Lower leg skin (tissue), 4 donors: ENCODE measurements around the gene VIM. TPM values are rescaled to one million over a fixed set of nuclear protein-coding genes. Genes with fewer than 3 reads are reported as not detected.
"Not testable (repeated sequence)": the region's sequence is repeated elsewhere in the genome, so short reads cannot be mapped to it uniquely, and the experiment has no call there.

Source experiments
- DNase-seq, 2 donors: peaks; one replicate each; pipeline ENCODE4 v3.0.0-alpha.2; 2019; ENCODE audit warnings: low spot score in 2 of 2
- H3K4me3 ChIP-seq: fragments of 200-600 bp; sonication (generic); 2 replicates; pipeline ENCODE4 v1.5.1; 2017; ENCODE audit warnings: mild to moderate bottlenecking, low read depth; ENCODE audit not compliant: poor library complexity, severe bottlenecking
- CTCF ChIP-seq, 3 donors: fragments of 450-650 bp; IDR thresholded peaks; one replicate each; pipeline ENCODE4 v1.5.1; 2016; ENCODE audit warnings: antibody characterized with exemption in 3 of 3, mild to moderate bottlenecking in 3 of 3, moderate library complexity in 2 of 3
- POLR2A ChIP-seq, 2 donors: fragments of 450-650 bp; IDR thresholded peaks; one replicate each; pipeline ENCODE4 v1.6.1; 2016 to 2017; ENCODE audit warnings: antibody characterized with exemption in 2 of 2, mild to moderate bottlenecking in 1 of 2, moderate library complexity in 1 of 2
- WGBS, 2 donors: methylation state at CpG; one replicate each; pipeline ENCODE4 v1.1.5; 2018; 5-methylcytosine and 5-hydroxymethylcytosine counted together
- intact Hi-C: fragments of 100-400 bp; cut with DNase I; formaldehyde crosslinking; loops from one replicate; pipeline ENCODE4 v1.15.0; 2023; ENCODE audit warnings: low total_unique reads
- total RNA-seq, 4 donors: library from RNA; depleted of rRNA; stranded (reverse); fragments of >200 nt; gene quantifications; one replicate each; pipeline ENCODE4 v1.1.0, GENCODE V29; 2016

The VIM gene
- total RNA-seq, 4 donors from 2014 or later, result 891 to 2,288 (median 1,243) TPM

GRCh38 chr10:17265468-17265867 lies 37.4 kb downstream of the VIM start:
- WGBS, 2 donors, result 45 to 64% methylated on average over 2 of the region's 2 CpGs
- intact Hi-C loops, result no loop called here
- H3K4me3 ChIP-seq, result no peak overlapping the region
- DNase-seq, result no peak
- TF ChIP-seq CTCF (IDR thresholded peaks at IDR 0.05) (no peak), POLR2A (IDR thresholded peaks at IDR 0.05) (no peak)

GRCh38 chr10:17266549-17266948 lies 38.5 kb downstream of the VIM start:
- intact Hi-C loops, DNase-seq, H3K4me3 ChIP-seq: not testable (repeated sequence)
- WGBS, 2 donors, result 92 to 95% methylated on average over 6 of the region's 6 CpGs

GRCh38 chr10:17272648-17273047 lies 44.6 kb downstream of the VIM start:
- 93 to 96% methylated on average over 12 of the region's 12 CpGs for WGBS, 2 donors
- intact Hi-C loops, result no loop called here
- no peak for TF ChIP-seq CTCF (IDR thresholded peaks at IDR 0.05)
- TF ChIP-seq POLR2A (IDR thresholded peaks at IDR 0.05), result no peak
- no peak overlapping the region for H3K4me3 ChIP-seq
- DNase-seq, result no peak

GRCh38 chr10:17273403-17273802 lies 45.4 kb downstream of the VIM start:
- DNase-seq, result no peak
- H3K4me3 ChIP-seq, result no peak overlapping the region
- no peak for TF ChIP-seq POLR2A (IDR thresholded peaks at IDR 0.05)
- TF ChIP-seq CTCF (IDR thresholded peaks at IDR 0.05), result no peak
- intact Hi-C loops, result no loop called here
- WGBS, 2 donors, result 50 to 58% methylated on average over 2 of the region's 2 CpGs

- no peak for DNase-seq
- no peak overlapping the region for H3K4me3 ChIP-seq
- WGBS, 2 donors, result 87 to 88% methylated on average over 9 of the region's 9 CpGs
- intact Hi-C loops, result no loop called here
- TF ChIP-seq POLR2A (IDR thresholded peaks at IDR 0.05) (no peak), CTCF (IDR thresholded peaks at IDR 0.05) (no peak)
These were observed 48.8 kb downstream of the VIM start for GRCh38 chr10:17276756-17277424.

GRCh38 chr10:17278607-17279240 lies 50.7 kb downstream of the VIM start:
- intact Hi-C loops, result no loop called here
- WGBS, 2 donors, result 37 to 42% methylated on average over 4 of the region's 4 CpGs
- TF ChIP-seq POLR2A (IDR thresholded peaks at IDR 0.05) (no peak), CTCF (IDR thresholded peaks at IDR 0.05) (no peak)
- DNase-seq, result no peak
- no peak overlapping the region for H3K4me3 ChIP-seq
